DND-41 (cell line): ENCODE data around the gene COQ10A.
A peak's percentile ranks its signal among the peaks of the same experiment; 100 is the strongest.
"Not testable (repeated sequence)": the region's sequence is repeated elsewhere in the genome, so short reads cannot be mapped to it uniquely, and the experiment has no call there.

Source experiments
- ATAC-seq: fragments of 200-7000 bp; cut with Tn5 transposase; 3 replicates; pipeline ENCODE4 v1.9.1; 2021; ENCODE audit warnings: low read depth; ENCODE audit not compliant: insufficient read depth
- DNase-seq: peaks from one replicate; pipeline ENCODE4 v3.0.0-alpha.2; 2020
- H2AFZ ChIP-seq: 2 replicates; pipeline ENCODE4 v1.6.0; 2012; ENCODE audit warnings: low read depth, low read length
- H3K27ac ChIP-seq: 2 replicates; pipeline ENCODE4 v1.5.1; 2012; ENCODE audit warnings: low read length, inconsistent platforms
- H3K27me3 ChIP-seq: fragments of 200-600 bp; sonication (generic); 2 replicates; pipeline ENCODE4 v1.6.0; 2012; ENCODE audit warnings: low read length, mild to moderate bottlenecking, inconsistent platforms; ENCODE audit not compliant: insufficient read depth, poor library complexity
- H3K36me3 ChIP-seq: 2 replicates; pipeline ENCODE4 v1.5.1; 2012; ENCODE audit warnings: low read length, inconsistent platforms; ENCODE audit not compliant: insufficient read depth
- H3K4me1 ChIP-seq: 2 replicates; pipeline ENCODE4 v1.5.1; 2012; ENCODE audit warnings: mild to moderate bottlenecking, low read length; ENCODE audit not compliant: insufficient read depth
- H3K4me2 ChIP-seq: 2 replicates; pipeline ENCODE4 v1.6.0; 2012; ENCODE audit warnings: mild to moderate bottlenecking, moderate library complexity, low read length, inconsistent platforms; ENCODE audit not compliant: insufficient read depth
- H3K4me3 ChIP-seq, 2 experiments: fragments of 200-600 bp in 1 of 2; shearing (Covaris generic) in 1 of 2; 2 replicates each; pipeline ENCODE4 v1.5.1; 2012 to 2016; ENCODE audit warnings: inconsistent platforms in 2 of 2, low read length in 2 of 2, mild to moderate bottlenecking in 2 of 2, low read depth in 1 of 2, moderate library complexity in 1 of 2
- H3K79me2 ChIP-seq: 2 replicates; pipeline ENCODE4 v1.6.0; 2012; ENCODE audit warnings: low read length, inconsistent platforms; ENCODE audit not compliant: insufficient read depth
- H3K9ac ChIP-seq: 2 replicates; pipeline ENCODE4 v1.6.0; 2012; ENCODE audit warnings: low read depth, mild to moderate bottlenecking, inconsistent platforms, low read length, moderate library complexity
- H3K9me3 ChIP-seq: 2 replicates; pipeline ENCODE4 v1.5.1; 2012; ENCODE audit warnings: low read length, moderate library complexity, mild to moderate bottlenecking, inconsistent platforms; ENCODE audit not compliant: insufficient read depth, severe bottlenecking
- H4K20me1 ChIP-seq: 2 replicates; pipeline ENCODE4 v1.6.0; 2012; ENCODE audit warnings: low read length; ENCODE audit not compliant: insufficient read depth
- CTCF ChIP-seq: IDR thresholded peaks from 2 replicates; pipeline ENCODE4 v1.5.1; 2012; ENCODE audit warnings: borderline replicate concordance, low read length, moderate library complexity, mild to moderate bottlenecking; ENCODE audit not compliant: poor library complexity, severe bottlenecking; ENCODE audit errors: extremely low read depth
- EZH2 ChIP-seq: IDR thresholded peaks from 3 replicates; pipeline ENCODE4 v1.6.1; 2012; ENCODE audit warnings: borderline replicate concordance, low read depth, mild to moderate bottlenecking, moderate library complexity, low read length, inconsistent platforms; ENCODE audit not compliant: severe bottlenecking

COQ10A gene

GRCh38 chr12:56267443-56268071 lies 815 bp downstream of the COQ10A start:
- Histone ChIP-seq H2AFZ (peak overlapping the region; percentile 95), H3K27ac (peak overlapping the region; percentile 75), H3K27me3 (no peaks in the 10 kb centered on the region), H3K36me3 (peaks cover 32% of the 10 kb centered on the region), H3K4me3 (peak overlapping the region; percentile 31 to 71; a peak in 3 of 4 replicates), H3K9ac (peak overlapping the region; percentile 66), H3K79me2 (no peaks in the 10 kb centered on the region), H4K20me1 (no peaks in the 10 kb centered on the region), H3K4me2 (peak overlapping the region; percentile 99), H3K4me1 (peaks cover 25% of the 10 kb centered on the region), H3K9me3 (no peaks in the 10 kb centered on the region)
- TF ChIP-seq CTCF (no peak), EZH2 (no peak)
- ATAC-seq: no peak
- no peak for DNase-seq

DNA sequence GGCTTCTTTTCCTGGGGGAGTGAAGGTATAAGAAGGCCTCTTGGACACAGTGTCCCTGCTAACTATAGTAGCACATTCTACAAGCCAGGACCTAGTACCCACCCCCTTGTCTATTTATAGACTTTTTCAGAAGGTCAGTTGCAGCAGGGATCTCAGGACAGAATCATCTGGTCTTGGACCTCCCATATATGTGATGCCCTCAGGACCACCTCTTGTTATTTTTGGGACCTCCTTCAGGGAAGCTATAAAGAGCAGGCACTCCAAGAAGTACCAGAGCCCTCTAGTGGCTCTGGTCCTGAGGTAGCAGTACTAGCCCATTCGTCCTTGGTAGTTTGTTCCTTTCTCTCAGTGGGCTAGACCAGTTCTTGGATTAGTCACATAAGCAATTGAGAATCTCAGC lies 4.3 kb downstream of the COQ10A start:
- ATAC-seq: no peak

GRCh38 chr12:56272468-56272867 lies 5.7 kb downstream of the COQ10A start:
- not testable (repeated sequence) for H3K27me3 ChIP-seq, H3K9me3 ChIP-seq, H2AFZ ChIP-seq, H3K9ac ChIP-seq, H3K4me2 ChIP-seq, ATAC-seq, H3K27ac ChIP-seq, H3K79me2 ChIP-seq, H4K20me1 ChIP-seq, DNase-seq, H3K4me3 ChIP-seq, H3K4me1 ChIP-seq
- H3K36me3 ChIP-seq: peaks cover 74% of the 10 kb centered on the region

More for the DNA sequence above, 4.3 kb downstream of the COQ10A start:
- peaks cover 65% of the 10 kb centered on the region for H3K36me3 ChIP-seq
- H3K27ac ChIP-seq: no peak overlapping the region
- H4K20me1 ChIP-seq: no peaks in the 10 kb centered on the region
- no peak overlapping the region for H3K4me2 ChIP-seq
- no peak overlapping the region for H3K4me3 ChIP-seq
- no peak for DNase-seq
- peak; percentile 50 for TF ChIP-seq CTCF
- TF ChIP-seq EZH2: no peak
- H3K27me3 ChIP-seq: no peaks in the 10 kb centered on the region
- no peaks in the 10 kb centered on the region for H3K79me2 ChIP-seq
- peaks cover 18% of the 10 kb centered on the region for H3K4me1 ChIP-seq
- H3K9me3 ChIP-seq: no peaks in the 10 kb centered on the region
- no peak overlapping the region for H2AFZ ChIP-seq
- H3K9ac ChIP-seq: no peak overlapping the region

DNA sequence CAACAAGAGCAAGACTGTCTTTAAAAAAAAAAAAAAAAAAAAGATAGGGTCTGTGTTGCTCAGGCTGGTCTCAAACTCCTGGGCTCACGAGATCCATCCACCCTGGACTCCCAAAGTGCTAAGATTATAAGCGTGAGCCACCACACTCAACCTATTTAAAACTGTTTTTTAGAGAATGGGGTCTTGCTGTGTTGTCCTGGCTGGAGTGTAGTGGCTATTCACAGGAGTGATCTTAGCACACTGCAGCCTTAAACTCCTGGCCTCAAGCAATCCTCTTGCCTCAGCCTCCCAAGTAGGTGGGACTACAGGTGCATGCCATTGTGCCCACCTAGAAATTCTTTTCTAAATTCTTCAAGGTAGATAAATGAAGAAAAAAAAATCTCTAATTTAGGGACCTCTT lies 7.6 kb downstream of the COQ10A start:
- DNase-seq (no peak), ATAC-seq (no peak)
- Histone ChIP-seq H3K9ac (no peak overlapping the region), H3K36me3 (peaks cover 86% of the 10 kb centered on the region), H3K9me3 (no peaks in the 10 kb centered on the region), H2AFZ (no peak overlapping the region), H3K79me2 (no peaks in the 10 kb centered on the region), H3K27me3 (no peaks in the 10 kb centered on the region), H3K27ac (no peak overlapping the region), H3K4me2 (no peak overlapping the region), H4K20me1 (no peaks in the 10 kb centered on the region), H3K4me1 (no peaks in the 10 kb centered on the region), H3K4me3 (no peak overlapping the region)
- TF ChIP-seq CTCF (no peak), EZH2 (no peak)
